K562 (cell line): Measurements from ENCODE around the gene RAB3GAP2.

Source experiments
- TF ChIP-seq, protein P1 (sequence below): IDR thresholded peaks from 3 replicates; pipeline ENCODE4 v1.6.1; 2011; ENCODE audit warnings: borderline replicate concordance, mild to moderate bottlenecking; ENCODE audit not compliant: insufficient read length, insufficient read depth
- TF ChIP-seq, protein P2 (sequence below): sonication (generic); formaldehyde crosslinking; IDR thresholded peaks from 2 replicates; pipeline ENCODE4 v1.8.1; 2022; ENCODE audit warnings: missing genetic modification reagents

DNA sequence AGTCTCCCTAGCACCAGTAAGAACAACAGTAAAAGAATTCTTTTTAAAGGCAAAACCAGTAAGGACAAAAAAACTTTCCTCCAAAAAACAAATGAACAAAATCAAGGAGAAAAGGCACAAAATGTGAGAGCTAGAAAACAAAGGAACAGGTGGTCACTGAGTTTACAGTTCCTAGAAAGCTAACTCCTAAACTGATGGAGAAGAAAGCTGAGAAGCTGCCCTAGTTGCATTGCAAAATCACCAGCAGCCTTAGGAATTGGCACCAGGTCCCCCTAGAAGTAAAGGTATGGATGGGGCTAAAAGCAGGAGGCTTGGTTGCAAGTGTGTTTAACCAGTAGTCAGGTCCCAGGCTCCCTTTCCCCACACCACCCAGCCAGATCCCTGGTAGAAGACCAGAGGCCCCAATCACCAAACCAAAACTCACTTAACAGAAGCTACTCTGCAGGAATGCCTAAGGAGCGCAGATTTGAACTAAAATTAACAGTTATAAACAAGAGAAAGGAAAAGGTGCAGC lies 47.6 kb downstream of the RAB3GAP2 start:
- TF ChIP-seq, protein P1, sequence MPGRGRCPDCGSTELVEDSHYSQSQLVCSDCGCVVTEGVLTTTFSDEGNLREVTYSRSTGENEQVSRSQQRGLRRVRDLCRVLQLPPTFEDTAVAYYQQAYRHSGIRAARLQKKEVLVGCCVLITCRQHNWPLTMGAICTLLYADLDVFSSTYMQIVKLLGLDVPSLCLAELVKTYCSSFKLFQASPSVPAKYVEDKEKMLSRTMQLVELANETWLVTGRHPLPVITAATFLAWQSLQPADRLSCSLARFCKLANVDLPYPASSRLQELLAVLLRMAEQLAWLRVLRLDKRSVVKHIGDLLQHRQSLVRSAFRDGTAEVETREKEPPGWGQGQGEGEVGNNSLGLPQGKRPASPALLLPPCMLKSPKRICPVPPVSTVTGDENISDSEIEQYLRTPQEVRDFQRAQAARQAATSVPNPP: no peak
- TF ChIP-seq, protein P2, sequence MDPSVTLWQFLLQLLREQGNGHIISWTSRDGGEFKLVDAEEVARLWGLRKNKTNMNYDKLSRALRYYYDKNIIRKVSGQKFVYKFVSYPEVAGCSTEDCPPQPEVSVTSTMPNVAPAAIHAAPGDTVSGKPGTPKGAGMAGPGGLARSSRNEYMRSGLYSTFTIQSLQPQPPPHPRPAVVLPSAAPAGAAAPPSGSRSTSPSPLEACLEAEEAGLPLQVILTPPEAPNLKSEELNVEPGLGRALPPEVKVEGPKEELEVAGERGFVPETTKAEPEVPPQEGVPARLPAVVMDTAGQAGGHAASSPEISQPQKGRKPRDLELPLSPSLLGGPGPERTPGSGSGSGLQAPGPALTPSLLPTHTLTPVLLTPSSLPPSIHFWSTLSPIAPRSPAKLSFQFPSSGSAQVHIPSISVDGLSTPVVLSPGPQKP: no peak
